Hepatocyte (in vitro differentiated cells): ENCODE results near the gene SUN2. TPM values are rescaled to one million over a fixed set of nuclear protein-coding genes. Genes with fewer than 3 reads are reported as not detected.
A peak's percentile ranks its signal among the peaks of the same experiment; 100 is the strongest.

Experiments used
- DNase-seq: peaks from one replicate; pipeline ENCODE4 v3.0.0-alpha.2; 2016; ENCODE audit warnings: low spot score
- H2AFZ ChIP-seq: fragments of 200-600 bp; sonication (generic); 2 replicates; pipeline ENCODE4 v1.6.0; 2016; ENCODE audit warnings: antibody characterized with exemption, mild to moderate bottlenecking
- H3K27ac ChIP-seq: fragments of 200-600 bp; sonication (generic); 2 replicates; pipeline ENCODE4 v1.5.1; 2016; ENCODE audit warnings: mild to moderate bottlenecking
- H3K27me3 ChIP-seq: fragments of 200-600 bp; sonication (generic); 2 replicates; pipeline ENCODE4 v1.6.1; 2016
- H3K36me3 ChIP-seq: fragments of 200-600 bp; sonication (generic); replicated peaks from 2 replicates; pipeline ENCODE4 v1.5.1; 2016; ENCODE audit warnings: low read depth; ENCODE audit not compliant: insufficient read depth
- H3K4me1 ChIP-seq: fragments of 200-600 bp; sonication (generic); 2 replicates; pipeline ENCODE4 v1.5.1; 2016; ENCODE audit warnings: mild to moderate bottlenecking, moderate library complexity; ENCODE audit not compliant: insufficient read depth
- H3K4me2 ChIP-seq: fragments of 200-600 bp; sonication (generic); 2 replicates; pipeline ENCODE4 v1.6.0; 2016
- H3K4me3 ChIP-seq: fragments of 200-600 bp; sonication (generic); 2 replicates; pipeline ENCODE4 v1.5.1; 2016; ENCODE audit warnings: mild to moderate bottlenecking
- H3K79me2 ChIP-seq: fragments of 200-600 bp; sonication (generic); 2 replicates; pipeline ENCODE4 v1.6.0; 2017; ENCODE audit warnings: mild to moderate bottlenecking
- H3K9me2 ChIP-seq: fragments of 200-600 bp; sonication (generic); replicated peaks from 2 replicates; pipeline ENCODE4 v1.6.0; 2017; ENCODE audit warnings: mild to moderate bottlenecking; ENCODE audit not compliant: insufficient read depth
- H3K9me3 ChIP-seq: fragments of 200-600 bp; sonication (generic); 2 replicates; pipeline ENCODE4 v1.5.1; 2016; ENCODE audit warnings: low read depth, mild to moderate bottlenecking
- H4K20me1 ChIP-seq: fragments of 200-600 bp; sonication (generic); 2 replicates; pipeline ENCODE4 v1.6.0; 2016; ENCODE audit warnings: mild to moderate bottlenecking; ENCODE audit not compliant: insufficient read depth, poor library complexity, severe bottlenecking
- EZH2 ChIP-seq: fragments of 200-600 bp; sonication (generic); IDR thresholded peaks from 2 replicates; pipeline ENCODE4 v1.6.1; 2016; ENCODE audit warnings: antibody characterized with exemption, mild to moderate bottlenecking, borderline replicate concordance
- EZH2phosphoT487 ChIP-seq: fragments of 200-600 bp; sonication (generic); IDR thresholded peaks from one replicate; pipeline ENCODE4 v1.6.1; 2018; ENCODE audit warnings: antibody characterized with exemption, mild to moderate bottlenecking, low read depth, moderate library complexity; ENCODE audit not compliant: unreplicated experiment, severe bottlenecking
- WGBS: methylation state at CpG from one replicate; pipeline ENCODE4 v1.1.6; 2016; ENCODE audit warnings: low lambda C conversion rate; ENCODE audit errors: missing lambda C conversion rate; 5-methylcytosine and 5-hydroxymethylcytosine counted together
- polyA plus RNA-seq: library from polyadenylated mRNA; unstranded; fragments of >200 nt; fragmentation: Nextera tagmentation; extraction: Ambion mirVana; gene quantifications from 2 replicates; pipeline ENCODE4 v1.2.1, GENCODE V29; 2016
- total RNA-seq: library from RNA; depleted of rRNA; stranded (reverse); fragments of >200 nt; gene quantifications from 2 replicates; pipeline ENCODE4 v1.2.3, GENCODE V29; 2014
- TF ChIP-seq, protein P1 (sequence below): fragments of 200-600 bp; sonication (generic); IDR thresholded peaks from 2 replicates; pipeline ENCODE4 v1.5.1; 2016; ENCODE audit warnings: antibody characterized with exemption, mild to moderate bottlenecking; ENCODE audit not compliant: poor library complexity

The SUN2 gene
- total and polyA plus RNA-seq, 2 experiments from 2014 or later, result 56.1 to 70.8 TPM

DNA sequence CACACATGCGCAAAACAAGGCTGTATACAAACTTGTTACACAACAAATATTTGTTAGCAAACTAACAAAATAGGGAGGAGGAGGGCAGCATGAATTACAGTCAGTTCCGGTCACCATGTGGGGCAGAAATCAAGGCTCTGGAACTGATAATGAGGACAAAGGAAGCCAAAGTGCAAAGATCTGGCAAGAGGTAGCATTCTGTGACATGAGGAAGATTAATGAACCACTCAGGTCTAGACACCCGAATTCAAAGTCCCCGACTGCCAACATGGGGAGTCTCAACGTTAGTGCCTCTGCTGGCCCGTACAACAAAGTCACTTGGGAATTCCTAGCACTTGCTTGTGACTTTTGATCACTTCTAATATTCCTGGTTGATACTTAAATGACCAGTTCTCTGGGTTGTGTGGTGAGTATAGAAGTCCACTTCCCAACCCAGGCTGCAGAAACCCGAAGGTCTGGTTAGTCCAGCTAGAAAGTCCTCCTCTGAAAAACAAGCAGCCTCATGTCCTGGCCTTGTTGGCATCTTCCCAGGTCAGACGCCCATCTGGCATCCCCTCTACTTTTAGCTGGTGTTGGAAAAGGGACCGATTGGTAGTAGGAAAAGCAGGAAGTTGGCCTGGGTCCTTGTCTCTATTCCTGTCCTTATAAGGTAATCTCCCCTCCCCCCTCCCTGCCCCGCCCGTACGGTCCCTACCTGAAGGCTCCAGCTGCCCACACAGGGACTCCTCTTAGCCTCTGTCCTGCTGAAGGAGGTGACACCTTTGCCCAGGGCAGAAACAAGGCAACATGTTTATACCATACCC is 1.6 kb downstream of the SUN2 start:
- no peaks in the 10 kb centered on the region for H3K36me3 ChIP-seq
- H3K4me1 ChIP-seq, result peaks cover 23% of the 10 kb centered on the region
- peak overlapping the region; percentile 46 for H3K4me3 ChIP-seq
- H4K20me1 ChIP-seq, result no peaks in the 10 kb centered on the region
- H2AFZ ChIP-seq, result no peak overlapping the region
- H3K4me2 ChIP-seq, result peak overlapping the region; percentile 88
- peak overlapping the region; percentile 99 for H3K27ac ChIP-seq
- H3K9me2 ChIP-seq, result no peaks in the 10 kb centered on the region
- H3K9me3 ChIP-seq, result no peaks in the 10 kb centered on the region
- TF ChIP-seq EZH2 (no peak), EZH2phosphoT487 (no peak)
- TF ChIP-seq, protein P1, sequence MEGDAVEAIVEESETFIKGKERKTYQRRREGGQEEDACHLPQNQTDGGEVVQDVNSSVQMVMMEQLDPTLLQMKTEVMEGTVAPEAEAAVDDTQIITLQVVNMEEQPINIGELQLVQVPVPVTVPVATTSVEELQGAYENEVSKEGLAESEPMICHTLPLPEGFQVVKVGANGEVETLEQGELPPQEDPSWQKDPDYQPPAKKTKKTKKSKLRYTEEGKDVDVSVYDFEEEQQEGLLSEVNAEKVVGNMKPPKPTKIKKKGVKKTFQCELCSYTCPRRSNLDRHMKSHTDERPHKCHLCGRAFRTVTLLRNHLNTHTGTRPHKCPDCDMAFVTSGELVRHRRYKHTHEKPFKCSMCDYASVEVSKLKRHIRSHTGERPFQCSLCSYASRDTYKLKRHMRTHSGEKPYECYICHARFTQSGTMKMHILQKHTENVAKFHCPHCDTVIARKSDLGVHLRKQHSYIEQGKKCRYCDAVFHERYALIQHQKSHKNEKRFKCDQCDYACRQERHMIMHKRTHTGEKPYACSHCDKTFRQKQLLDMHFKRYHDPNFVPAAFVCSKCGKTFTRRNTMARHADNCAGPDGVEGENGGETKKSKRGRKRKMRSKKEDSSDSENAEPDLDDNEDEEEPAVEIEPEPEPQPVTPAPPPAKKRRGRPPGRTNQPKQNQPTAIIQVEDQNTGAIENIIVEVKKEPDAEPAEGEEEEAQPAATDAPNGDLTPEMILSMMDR, result no peak
- DNase-seq, result peak; percentile 70
- H3K79me2 ChIP-seq, result peaks cover 15% of the 10 kb centered on the region
- no peaks in the 10 kb centered on the region for H3K27me3 ChIP-seq
- WGBS, result 42% methylated on average over 12 of the region's 12 CpGs

DNA sequence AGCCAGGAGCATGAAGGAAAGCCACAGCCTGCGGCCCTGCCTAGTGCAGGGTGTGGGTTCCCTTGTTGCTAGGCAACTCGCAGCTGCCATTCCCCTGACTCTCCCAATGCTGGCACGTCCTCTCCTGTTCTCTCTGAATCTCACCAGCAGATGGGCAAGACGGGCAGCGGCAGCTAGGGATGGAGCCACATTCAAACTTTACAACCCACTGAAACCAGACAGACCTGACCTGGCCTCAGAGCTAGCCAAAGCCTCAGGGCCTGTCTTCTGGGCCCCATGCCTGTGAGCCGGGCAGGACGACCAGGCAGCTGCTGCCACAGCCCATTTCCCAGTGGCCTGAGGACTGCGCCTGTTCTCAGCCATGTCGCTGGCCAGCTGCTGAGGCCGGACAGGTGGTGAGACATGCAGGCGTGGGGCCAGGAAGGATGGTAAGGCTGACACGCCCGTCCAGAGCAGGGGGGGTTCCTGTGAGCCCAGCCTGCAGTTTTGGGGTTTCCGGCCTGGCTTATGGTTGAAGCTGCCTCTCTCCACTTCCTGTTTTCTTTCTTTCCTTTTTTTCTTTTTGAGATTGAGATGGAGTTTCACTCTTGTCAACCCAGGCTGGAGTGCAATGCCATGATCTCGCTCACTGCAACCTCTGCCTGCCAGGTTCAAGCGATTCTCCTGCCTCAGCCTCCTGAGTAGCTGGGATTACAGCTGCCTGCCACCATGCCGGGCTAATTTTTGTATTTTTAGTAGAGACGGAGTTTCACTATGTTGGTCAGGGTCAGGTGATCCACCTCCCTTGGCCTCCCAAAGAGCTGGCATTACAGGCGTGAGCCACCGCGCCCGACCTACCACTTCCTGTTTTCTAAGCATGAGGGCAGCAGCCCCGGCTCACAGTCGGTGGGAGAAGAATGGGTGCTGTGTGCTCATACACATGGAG is 4.1 kb downstream of the SUN2 start:
- no peaks in the 10 kb centered on the region for H4K20me1 ChIP-seq
- no peak overlapping the region for H3K4me2 ChIP-seq
- H3K9me2 ChIP-seq, result no peaks in the 10 kb centered on the region
- no peak overlapping the region for H3K27ac ChIP-seq
- H3K9me3 ChIP-seq, result no peaks in the 10 kb centered on the region
- peaks cover 15% of the 10 kb centered on the region for H3K79me2 ChIP-seq
- no peaks in the 10 kb centered on the region for H3K36me3 ChIP-seq
- no peak overlapping the region for H2AFZ ChIP-seq
- no peaks in the 10 kb centered on the region for H3K27me3 ChIP-seq
- no peak for DNase-seq
- H3K4me3 ChIP-seq, result no peak overlapping the region
- WGBS, result 93% methylated on average over 24 of the region's 24 CpGs
- H3K4me1 ChIP-seq, result peaks cover 20% of the 10 kb centered on the region
- TF ChIP-seq EZH2phosphoT487 (no peak), EZH2 (no peak)
- TF ChIP-seq, protein P1, result no peak

DNA sequence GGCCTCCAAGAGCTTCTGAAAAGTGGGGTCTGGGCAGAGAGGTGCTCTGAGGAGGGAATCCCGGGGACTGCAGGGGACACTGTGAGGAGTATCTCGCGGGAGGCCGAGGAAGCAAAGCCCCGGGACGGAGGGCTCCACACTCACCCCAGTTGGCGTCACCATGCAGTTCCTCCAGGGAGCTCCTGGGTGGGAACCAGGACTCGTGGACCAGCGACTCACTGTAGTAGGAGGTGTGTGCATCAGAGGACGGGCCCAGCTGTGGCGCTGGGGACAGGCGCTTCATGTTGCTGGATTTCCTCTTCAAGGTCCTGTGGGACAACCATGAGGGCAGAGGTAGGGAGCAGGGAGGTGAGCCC is 4.8 kb downstream of the SUN2 start:
- no peak overlapping the region for H3K4me3 ChIP-seq
- 99% methylated on average over 11 of the region's 12 CpGs for WGBS
- H3K4me1 ChIP-seq, result peaks cover 14% of the 10 kb centered on the region
- no peaks in the 10 kb centered on the region for H3K36me3 ChIP-seq
- H3K4me2 ChIP-seq, result no peak overlapping the region
- no peaks in the 10 kb centered on the region for H3K9me2 ChIP-seq
- H4K20me1 ChIP-seq, result no peaks in the 10 kb centered on the region
- no peak overlapping the region for H3K27ac ChIP-seq
- H3K9me3 ChIP-seq, result no peaks in the 10 kb centered on the region
- DNase-seq, result no peak
- TF ChIP-seq, protein P1, result no peak
- TF ChIP-seq EZH2phosphoT487 (no peak), EZH2 (no peak)
- peaks cover 15% of the 10 kb centered on the region for H3K79me2 ChIP-seq
- no peak overlapping the region for H2AFZ ChIP-seq
- H3K27me3 ChIP-seq, result no peaks in the 10 kb centered on the region
